Hippocampal formation (tissue), 2 donors: Measurements from ENCODE around the gene CYP4B1.
"Not testable (repeated sequence)": the region's sequence is repeated elsewhere in the genome, so short reads cannot be mapped to it uniquely, and the experiment has no call there.

Source experiments
- DNase-seq, 2 donors: peaks; one replicate each; lab custom pipeline; 2025; lab: John Stamatoyannopoulos, UW

CYP4B1 gene

DNA sequence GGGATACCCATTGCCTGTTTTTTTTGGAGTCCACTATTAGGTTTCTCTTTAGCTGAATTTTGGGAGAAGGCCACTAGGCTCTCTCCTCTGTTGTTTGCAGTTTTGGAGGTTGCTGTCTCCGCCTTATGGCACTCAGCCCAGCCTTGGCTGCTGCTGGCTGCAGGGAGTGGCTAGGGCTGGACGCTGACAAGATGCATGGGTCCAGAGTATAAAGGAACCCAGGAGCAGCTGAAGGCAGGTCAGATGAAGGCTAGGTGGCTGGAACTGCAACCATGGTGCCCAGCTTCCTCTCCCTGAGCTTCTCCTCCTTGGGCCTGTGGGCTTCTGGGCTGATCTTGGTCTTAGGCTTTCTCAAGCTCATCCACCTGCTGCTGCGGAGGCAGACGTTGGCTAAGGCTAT is at the start of gene CYP4B1:
CYP4B1 (plus strand) TSS at position 237 of the 400 bp plus-strand sequence; CDS start at position 273, 36 bp downstream.
- no peak for DNase-seq

DNA sequence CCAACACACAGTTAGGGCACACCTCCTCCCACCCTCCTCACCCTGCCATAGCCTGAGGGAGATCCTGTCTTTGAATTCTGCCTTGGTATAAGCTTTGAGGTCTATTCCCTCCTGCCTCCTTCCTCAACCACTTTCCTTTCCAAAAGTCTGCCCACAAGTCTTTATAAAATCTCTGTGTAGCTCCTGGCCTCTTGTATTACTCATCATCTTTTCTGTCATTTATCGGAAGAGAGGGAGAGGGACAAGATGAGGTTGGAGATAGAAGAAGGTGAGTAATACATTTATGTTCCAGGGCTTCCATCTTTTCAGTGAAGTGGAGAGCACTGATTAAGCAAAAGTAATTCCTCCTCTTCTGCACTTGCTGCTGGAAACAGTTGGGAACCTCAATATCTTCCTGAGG is 49.4 kb upstream of the CYP4B1 start:
- DNase-seq, result no peak

DNA sequence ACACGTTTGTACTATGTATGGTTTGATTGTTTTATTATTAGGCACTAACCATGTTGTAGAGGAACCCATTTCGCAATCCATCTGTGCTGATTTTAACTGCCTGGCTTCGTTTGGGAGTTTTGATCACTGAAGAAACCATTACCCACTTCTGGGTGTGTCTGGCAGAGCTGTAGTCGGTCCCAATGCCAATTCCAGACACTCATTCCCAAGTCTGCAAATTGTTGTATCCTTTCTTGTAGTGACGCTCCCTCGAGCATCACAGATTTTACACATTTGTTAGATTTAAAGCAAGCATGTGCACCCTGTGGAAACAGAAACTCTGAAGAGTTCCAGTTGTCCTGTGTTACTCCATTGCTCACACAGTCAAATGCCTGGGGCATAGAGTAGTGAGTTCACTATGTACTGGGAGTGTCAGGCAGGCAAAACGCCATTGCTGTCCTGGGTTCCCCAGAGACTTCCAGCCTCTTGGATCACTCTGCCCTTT is 48.9 kb upstream of the CYP4B1 start:
- no peak for DNase-seq

DNA sequence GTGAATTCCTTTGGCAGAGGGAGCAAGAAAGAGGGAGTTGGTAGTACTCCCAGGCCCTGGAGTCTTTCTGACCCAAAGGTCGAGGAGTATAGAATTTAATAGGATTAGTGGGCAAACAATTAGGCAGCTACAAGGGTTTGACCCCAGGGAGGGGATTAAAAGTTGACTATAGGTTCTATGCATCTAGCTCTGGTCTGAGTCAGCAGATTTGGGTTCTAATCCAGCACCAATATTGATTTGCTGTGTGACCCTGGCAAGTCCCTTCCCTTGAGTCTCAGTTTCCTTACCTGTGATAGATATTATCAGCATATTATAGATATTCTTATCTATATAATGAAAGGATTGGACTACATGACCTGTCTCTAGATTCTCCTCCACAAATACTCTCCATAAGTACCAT is 44.9 kb upstream of the CYP4B1 start:
- no peak for DNase-seq

DNA sequence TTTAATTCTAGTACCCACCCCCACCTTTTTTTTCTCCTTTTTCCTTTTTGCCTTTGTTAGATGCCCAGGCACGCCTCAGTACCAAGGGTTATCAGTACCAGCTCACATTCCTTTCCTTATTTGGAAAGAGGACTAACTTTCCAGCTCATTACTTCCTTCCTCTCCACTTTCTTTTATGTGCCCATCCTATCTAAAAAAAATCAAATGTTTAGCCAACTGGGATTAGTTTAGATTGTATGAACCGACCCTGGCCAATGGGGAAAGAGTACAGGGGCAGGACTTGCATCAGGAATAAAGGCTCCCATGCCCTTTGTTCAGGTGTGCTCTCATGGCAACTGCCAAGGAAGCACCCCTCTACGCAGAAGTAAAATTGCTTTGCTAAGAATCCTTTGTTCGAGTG is 44.1 kb upstream of the CYP4B1 start:
- DNase-seq, result not testable (repeated sequence)

DNA sequence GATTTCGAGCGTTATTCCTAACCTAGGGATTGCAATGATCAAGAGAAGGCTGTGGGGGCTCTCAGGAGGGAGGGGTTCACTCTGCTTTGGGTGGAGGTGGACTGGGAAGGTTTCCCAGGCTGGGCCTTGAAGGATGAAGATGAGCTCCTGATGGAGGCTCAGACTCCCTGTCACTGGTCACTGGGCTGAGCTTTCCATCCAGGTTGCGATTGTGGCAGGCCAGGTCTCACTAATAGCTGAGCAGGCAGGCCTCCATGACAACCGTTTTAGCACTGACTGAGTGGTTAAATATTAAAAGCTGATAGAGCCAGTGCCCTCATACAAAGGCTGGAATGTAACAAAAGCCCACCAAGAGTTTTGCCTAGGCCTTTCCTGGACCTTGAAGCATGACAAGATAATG is 43.7 kb upstream of the CYP4B1 start:
- DNase-seq, result no peak

DNA sequence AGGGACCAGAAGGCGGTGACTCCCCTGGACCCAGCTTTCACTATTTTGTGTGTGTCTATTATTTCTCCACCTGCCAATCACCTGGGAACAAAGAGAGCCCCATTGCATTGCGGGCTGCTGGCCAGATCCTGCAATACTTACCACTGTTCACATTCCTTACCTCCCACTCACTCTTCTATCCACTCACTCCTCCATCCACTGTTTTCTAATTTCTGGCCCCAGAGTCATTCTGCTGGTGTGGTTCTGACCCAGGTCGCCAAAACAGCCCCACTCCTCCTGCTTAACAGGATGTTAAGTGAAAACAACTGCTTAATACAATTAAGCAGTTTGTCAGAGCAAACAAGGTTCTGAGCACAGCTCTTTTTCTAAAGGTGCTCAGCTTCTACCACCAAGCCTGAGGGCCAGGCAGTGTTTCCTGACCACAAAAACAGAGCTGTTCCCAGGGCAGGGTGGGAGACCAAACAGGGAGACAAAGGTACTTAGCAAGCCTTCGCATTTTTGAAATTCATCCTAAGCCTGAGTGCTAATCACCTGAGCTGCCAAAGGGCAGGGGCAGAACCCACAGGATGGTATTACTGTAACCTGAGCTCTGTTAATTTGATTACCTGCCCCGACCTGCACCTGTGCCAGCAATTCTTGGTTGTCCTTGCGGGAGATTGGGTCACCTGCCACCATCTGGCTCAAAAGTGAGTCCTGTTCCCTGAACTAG is 41.4 kb upstream of the CYP4B1 start:
- DNase-seq, result no peak

DNA sequence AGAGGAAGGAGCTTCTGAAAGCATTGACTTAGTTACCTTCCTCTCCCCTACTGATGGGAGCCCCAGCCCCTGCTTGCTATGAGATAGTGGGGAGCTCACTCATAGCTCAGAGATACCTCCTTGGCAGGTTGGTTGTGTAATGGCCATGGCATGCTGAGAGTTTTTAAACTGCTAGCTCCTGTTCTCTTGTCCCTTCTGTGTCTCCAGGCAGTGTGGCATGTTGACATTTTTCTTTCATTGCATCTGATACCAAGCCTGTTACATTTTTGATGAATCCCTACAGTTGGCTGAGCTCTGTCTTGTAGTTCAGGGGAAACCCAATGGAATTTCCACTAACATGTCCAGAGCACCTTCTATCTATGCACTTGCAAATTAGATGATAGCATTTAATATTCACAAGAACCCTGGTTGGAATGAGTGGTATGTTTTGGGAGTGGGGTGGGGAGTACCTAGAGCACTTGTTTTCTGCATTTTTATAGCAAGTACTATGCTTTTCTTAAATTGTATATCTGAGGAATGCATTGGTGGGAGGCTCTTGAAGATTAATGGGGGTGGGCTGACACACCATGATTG is 40.8 kb upstream of the CYP4B1 start:
- no peak for DNase-seq

DNA sequence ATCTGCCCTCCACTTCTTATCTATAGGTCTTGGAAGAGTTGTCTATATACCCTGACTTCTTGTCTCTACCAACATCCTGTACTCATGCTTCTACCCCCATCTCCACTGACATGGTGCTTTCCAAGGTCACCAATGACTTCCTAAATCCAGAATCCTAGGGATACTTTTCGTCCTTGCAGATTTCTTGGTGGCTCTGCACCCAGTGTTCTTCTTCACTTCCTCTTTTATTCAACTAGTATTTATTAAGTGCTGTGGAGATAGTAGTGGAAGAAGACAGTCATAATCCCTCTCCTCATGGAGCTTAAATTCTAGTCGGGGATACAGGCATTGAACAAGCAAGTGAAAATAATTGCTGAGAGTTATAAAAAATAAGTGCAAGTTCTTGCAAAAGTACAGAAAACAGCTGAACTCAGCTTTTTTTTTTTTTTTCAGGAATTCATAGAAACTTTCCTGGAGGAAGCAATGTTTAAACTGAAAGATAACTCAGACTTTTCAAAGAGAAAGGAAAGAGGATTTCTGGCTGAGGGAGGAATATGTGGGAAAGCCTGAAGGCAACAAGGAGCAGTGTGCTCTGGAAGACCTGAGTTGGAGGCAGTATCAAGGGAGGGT is 38.2 kb upstream of the CYP4B1 start:
- no peak for DNase-seq

DNA sequence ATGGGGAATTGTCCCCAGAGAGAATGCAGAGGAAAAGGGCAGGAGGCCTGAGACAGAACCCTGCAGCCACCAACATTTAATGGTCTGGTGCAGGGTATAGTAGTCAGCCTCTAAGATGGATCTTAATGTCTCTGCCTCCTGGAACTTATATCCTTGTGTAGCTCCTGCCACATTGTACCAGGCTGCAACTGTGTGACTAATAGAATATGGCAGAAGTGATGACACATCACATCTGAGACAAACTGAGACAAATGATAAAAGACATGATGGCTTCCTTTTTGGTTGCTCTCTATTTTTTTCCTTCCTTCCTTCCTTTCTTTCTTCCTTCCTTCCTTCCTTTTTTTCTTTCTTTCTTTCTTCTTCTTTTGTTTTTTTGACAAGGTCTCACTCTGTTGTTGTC is 37.1 kb upstream of the CYP4B1 start:
- DNase-seq, result no peak

DNA sequence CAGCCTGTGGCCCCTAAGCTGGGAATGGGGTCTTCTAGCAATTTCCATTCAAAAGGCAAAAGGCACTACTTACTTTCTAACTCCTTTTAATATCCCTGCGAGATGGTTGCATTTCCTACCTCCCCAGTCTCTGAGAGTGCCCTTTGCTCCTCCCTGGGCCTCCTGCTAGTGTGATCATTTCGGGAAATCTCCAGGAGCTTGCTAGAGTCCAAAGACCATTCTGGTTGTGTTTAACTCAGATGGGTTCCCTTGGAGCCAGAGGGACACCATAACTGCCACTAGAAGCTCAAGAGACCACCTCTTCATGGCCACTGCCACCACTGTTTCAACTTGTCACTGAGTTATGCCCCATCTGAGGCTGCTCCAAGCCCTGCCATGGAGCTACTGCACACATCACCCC is 34.4 kb upstream of the CYP4B1 start:
- no peak for DNase-seq

DNA sequence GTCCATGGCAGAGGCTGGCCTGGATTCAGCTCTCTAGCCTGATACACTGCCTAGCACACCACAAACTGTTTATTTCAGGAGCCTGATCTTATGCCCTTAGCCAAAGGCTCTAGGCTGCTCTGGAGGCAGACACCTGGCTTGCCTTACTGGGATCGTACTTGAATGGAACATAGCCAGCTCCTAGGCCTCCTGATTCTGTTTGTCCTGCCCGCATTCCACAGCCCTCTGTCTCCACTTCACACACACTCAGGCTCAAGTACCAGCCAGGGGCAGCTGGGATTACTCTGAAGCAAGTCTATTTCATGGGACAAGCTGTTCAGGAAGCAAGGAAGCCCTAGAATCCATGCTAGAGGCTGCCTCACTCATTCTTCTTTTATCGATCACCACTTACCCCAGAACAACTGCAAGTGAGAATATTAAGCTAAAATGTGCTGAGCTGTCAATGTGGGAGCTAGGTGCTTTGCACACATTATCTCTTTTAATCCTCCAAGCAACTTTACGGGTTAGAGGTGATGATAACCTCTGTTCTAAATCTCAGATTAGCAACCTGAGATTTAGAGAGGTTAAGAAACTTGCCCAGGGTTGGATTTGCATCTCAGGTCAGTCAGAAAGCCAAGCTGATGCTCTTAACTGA is 31.1 kb upstream of the CYP4B1 start:
- DNase-seq, result no peak

DNA sequence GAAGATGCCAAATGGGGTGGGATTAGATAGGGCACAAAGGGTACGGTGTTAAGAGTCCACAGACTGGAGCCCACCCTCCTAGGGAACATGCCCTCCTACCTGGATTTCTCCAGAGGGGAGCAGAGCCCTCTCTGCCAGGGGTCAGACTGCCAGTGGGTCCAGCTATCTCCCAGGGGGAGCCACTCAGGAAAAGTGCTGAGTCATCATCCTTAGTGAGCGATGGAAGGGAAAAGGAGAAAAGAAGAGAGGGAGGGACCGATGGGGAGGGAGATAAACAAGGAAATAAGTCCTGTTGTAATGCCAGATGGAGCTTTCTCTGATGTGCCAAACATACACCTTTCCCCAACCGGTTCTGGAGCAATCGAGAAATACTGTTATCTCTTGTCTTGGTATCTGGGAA is 30.4 kb upstream of the CYP4B1 start:
- no peak for DNase-seq

DNA sequence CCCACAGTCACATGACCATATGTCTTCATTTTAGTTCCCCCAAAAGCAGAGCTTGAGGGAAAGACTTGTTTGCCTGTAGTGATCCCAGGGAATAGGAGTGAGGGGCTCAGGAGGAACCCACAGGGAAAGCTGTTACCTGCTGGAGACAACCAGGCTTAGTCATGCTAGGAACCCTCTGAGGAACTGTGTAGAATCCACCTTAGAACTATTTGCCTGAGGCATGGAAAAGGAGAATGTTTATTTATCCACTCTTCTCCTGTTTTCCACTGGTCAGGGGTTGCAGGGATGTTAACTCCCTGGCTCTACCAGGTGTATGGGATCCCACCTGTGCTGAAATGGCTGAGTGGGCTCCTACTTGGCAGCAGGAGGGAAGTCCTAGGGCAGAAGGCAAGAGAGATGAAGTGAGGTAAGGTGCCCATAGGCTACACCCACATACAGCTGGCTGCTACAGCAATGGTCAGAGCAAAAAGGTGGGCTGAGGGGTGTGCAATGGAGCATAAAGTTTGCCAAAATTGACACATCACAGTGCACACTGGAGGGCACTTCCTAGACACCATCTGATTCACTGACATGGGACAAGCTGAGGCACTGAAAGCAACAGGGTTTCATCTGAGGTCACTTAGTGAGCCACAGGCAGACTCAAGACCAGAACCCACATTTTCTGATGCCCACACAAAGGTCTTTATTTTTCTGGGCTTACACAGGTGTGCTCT is 29.7 kb upstream of the CYP4B1 start:
- no peak for DNase-seq

DNA sequence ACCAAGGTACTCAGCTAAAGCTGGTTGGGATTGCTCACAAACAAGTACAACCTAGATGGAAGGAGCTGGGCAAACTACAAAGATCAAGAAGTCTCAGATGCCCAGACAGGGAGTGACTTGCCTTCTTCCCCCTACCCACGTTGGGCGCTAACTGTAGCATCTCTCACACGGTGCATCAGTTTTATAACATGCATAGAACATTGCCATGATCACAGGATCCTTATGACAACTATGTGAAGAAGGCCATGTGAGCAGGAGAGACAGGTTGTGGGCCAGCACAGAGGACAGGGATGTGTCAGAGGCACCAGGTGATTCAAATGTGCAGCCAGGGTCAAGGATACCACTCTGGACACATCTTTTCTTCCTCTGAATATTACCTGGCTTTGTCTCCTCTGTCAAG is 28.3 kb upstream of the CYP4B1 start:
- no peak for DNase-seq

GRCh38 chr1:46772571-46772970 is 26.3 kb upstream of the CYP4B1 start:
- DNase-seq, result no peak

DNA sequence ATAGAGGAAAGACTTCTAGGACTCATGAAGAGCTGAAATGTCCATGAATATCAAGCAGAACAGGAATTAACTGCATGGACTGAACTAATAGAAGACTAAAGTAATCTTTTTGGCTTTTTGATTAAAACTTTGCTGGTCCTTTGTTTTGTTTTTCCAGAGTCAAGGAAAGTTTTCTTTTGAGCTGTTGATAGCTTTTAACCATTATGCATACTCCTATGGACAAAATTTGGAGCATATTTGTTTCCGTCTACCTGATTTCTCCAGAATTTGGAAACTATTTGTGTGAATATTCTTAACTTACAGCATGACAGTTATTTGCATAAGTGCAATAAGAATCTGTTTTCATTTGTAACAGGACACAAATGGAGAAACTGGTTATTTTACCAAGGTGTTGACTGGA is 24.5 kb upstream of the CYP4B1 start:
- DNase-seq, result no peak

- not testable (repeated sequence) for DNase-seq
These were observed 20.4 kb upstream of the CYP4B1 start for GRCh38 chr1:46778456-46778855.

- DNase-seq, result no peak
These were observed 14.2 kb upstream of the CYP4B1 start for GRCh38 chr1:46784666-46785065.

- not testable (repeated sequence) for DNase-seq
These were observed 10.2 kb upstream of the CYP4B1 start for GRCh38 chr1:46788634-46789033.

DNA sequence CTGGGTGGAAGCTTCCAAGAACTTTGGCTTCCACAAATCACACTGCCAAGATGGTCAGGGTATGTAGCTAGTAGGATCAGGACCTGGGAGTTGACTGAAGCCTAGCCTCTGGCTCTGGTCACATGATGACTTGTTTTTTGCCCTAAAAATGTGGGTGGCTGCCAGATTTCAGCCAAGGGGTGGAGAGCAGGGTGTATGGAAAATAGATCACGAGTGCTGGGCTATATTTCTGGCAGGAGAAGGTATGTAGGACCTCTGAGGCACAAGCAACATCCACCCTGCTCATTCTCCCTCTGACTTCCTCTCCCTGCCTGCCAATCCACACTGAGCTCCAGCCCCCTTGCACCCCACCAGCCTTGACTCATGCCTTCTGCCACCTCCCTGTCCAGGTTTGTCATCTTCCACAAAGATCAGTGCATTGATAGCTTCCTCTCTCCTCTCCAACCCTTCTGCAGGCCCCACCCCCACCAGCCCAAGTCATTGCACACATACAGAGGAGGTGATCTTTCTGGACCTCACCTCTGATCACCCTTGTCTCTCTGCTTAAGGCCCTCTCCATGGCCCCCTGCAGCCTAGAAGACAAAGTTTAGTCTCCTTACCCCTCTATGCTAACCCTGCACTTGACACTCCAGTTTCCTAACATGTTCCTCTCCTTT is 8.3 kb upstream of the CYP4B1 start:
- DNase-seq, result no peak

DNA sequence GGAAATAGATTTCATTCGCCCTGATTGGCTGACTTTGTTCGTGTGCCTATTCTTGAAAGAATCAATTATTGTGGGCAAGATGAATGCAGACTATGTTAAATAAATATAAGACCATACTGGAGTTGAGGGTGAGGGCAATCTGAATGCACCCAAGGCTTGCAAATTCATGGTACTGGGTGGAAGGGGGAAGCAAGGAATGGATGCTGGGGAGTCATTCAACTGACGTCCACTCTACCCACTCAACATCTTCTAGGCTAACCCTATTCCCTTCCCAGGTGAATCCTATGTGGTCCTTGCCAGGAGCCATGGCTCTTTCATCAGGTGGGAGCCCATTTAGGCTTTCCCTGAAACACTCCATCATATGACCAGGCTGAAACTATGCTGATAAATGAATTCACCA is 5.7 kb upstream of the CYP4B1 start:
- DNase-seq, result no peak
